AG04449 (cell line): ENCODE data around the gene MPPED2.

ENCODE experiments used
- CTCF ChIA-PET: fragments of 350-600 bp; formaldehyde crosslinking; extraction: SDS; loops from one replicate; lab custom pipeline; 2021; ENCODE audit warnings: antibody characterized with exemption; lab: Yijun Ruan, JAX
- POLR2A ChIA-PET: fragments of 400-600, 350-600 bp; formaldehyde crosslinking; extraction: SDS; loops from one replicate; lab custom pipeline; 2020; ENCODE audit warnings: antibody characterized with exemption, inconsistent platforms; lab: Yijun Ruan, JAX
- DNase-seq: peaks from one replicate; pipeline ENCODE4 v3.0.0-alpha.2; 2010; ENCODE audit warnings: low read depth, low spot score
- H3K4me3 ChIP-seq: 2 replicates; pipeline ENCODE4 v1.5.1; 2011; ENCODE audit warnings: low read depth, mild to moderate bottlenecking, control low read depth, low read length
- TF ChIP-seq, protein P1 (sequence below): IDR thresholded peaks from one replicate; pipeline ENCODE4 v1.5.1; 2011; ENCODE audit warnings: mild to moderate bottlenecking, moderate library complexity, low read length, control low read depth, inconsistent platforms; ENCODE audit not compliant: insufficient read depth; ENCODE audit errors: missing control alignments

MPPED2 gene

DNA sequence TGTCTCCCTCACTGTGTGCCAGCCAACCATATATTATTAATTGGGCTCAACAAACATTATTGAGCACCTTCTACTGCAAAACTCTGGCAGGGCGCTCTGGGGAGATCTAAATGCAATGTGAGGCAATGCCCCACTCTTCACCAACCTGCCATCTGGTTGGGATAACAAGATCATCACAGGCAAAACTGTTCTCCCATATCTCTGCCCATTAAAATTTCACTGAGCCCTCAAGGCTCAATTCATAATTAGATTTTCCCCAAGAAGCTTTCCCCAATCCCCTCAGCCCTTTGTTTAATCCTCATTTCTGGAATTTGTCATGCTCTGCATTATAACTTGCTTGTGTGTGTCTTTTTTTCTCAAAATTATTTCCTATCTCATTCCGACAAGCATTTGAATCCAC is 156.6 kb downstream of the MPPED2 start:
- no peak overlapping the region for H3K4me3 ChIP-seq
- TF ChIP-seq, protein P1, sequence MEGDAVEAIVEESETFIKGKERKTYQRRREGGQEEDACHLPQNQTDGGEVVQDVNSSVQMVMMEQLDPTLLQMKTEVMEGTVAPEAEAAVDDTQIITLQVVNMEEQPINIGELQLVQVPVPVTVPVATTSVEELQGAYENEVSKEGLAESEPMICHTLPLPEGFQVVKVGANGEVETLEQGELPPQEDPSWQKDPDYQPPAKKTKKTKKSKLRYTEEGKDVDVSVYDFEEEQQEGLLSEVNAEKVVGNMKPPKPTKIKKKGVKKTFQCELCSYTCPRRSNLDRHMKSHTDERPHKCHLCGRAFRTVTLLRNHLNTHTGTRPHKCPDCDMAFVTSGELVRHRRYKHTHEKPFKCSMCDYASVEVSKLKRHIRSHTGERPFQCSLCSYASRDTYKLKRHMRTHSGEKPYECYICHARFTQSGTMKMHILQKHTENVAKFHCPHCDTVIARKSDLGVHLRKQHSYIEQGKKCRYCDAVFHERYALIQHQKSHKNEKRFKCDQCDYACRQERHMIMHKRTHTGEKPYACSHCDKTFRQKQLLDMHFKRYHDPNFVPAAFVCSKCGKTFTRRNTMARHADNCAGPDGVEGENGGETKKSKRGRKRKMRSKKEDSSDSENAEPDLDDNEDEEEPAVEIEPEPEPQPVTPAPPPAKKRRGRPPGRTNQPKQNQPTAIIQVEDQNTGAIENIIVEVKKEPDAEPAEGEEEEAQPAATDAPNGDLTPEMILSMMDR = no peak
- ChIA-PET POLR2A (no interaction called here), CTCF (no interaction called here)
- DNase-seq = no peak

DNA sequence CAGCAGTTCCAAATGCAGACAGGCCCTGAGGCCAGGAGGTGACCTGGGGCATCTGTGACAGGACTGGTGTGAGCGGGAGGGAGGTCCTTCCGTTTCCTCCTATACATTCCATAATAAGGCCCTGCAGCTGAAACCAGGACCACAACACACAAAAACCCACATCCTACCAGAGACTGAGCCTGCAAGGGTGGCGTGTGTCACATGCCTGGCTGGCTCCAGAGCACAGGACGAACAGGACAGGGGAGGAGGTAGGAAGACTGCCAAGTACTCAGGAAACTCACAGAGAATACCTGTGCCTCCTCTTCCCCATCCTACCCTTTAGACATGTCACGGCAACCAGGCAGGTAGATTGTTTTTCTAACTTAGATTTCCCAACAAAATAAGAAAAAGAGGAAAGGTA is 159.4 kb downstream of the MPPED2 start:
- H3K4me3 ChIP-seq = no peak overlapping the region
- ChIA-PET CTCF (no interaction called here), POLR2A (no interaction called here)
- TF ChIP-seq, protein P1 = no peak
- DNase-seq = no peak

DNA sequence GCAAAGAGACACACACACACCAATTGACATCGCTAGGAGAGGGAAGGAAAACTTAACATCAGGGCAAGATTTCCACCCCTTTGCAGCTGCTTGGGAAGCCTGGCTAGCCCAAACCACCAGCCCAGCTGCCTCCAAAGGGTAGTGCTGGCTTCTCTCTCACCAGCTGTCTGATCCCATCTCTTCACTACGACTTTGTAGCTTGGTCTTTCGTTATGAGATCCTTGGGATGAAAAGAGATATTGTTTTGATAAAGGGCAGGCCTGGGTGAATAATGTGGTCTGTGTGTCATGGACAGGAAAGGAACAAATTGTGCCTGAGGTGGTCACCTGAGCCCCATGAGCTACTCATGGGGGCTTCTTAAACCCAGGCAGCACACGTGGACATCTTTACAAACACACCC is 161.3 kb downstream of the MPPED2 start:
- no peak for DNase-seq
- H3K4me3 ChIP-seq = no peak overlapping the region
- CTCF ChIA-PET = no interaction called here
- TF ChIP-seq, protein P1 = no peak
- POLR2A ChIA-PET = no interaction called here

DNA sequence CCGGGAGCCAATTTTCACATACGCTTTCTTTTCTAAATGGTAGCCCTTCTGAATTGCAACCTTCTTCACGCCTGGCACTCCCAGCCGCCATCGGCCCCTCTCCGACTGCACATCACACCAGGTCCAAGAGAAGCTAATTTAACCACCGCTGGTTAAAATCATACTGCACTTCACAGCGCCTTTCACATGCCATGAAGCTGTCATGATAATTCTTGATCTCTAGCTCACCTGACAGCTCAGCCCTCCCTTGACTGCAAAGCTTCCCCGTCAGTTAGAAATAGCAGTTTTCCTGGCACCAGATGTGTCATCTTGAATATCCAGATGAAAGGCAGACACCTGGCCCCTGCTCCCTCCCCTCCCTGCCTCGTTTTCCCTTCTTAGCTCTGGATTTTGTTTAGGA is 161.8 kb downstream of the MPPED2 start:
- TF ChIP-seq, protein P1 = no peak
- DNase-seq = no peak
- H3K4me3 ChIP-seq = no peak overlapping the region
- CTCF ChIA-PET = no interaction called here
- POLR2A ChIA-PET = no interaction called here

GRCh38 chr11:30423886-30424285 is 162.3 kb downstream of the MPPED2 start:
- POLR2A ChIA-PET = no interaction called here
- CTCF ChIA-PET = no interaction called here
- TF ChIP-seq, protein P1 = no peak
- H3K4me3 ChIP-seq = no peak overlapping the region
- no peak for DNase-seq

DNA sequence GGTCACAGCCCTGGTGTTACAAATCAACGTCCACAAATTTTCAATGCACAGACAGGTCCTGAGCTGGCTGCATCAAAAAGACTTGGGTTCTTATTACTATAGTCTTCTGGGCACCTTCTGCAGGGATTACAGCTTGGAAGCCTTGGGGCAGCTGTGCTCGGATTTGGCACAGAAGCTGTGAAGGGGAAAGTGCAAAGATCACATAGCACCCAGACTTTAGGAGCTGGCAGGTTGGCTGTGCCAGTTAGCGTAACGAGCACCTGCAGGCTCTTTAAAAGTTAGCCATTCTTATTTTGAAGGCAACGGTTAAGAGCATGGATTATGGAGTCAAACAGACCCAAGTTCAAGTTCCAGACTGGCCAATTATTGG is 162.9 kb downstream of the MPPED2 start:
- TF ChIP-seq, protein P1 = no peak
- ChIA-PET CTCF (no interaction called here), POLR2A (no interaction called here)
- no peak overlapping the region for H3K4me3 ChIP-seq
- DNase-seq = no peak
